Thyroid gland (tissue), 4 donors: ENCODE data around the gene ADCY9.

Experiments used
- POLR2A ChIP-seq, 2 donors: fragments of 450-650 bp; IDR thresholded peaks; one replicate each; pipeline ENCODE4 v1.6.1; 2017; ENCODE audit warnings: antibody characterized with exemption in 2 of 2, mild to moderate bottlenecking in 2 of 2, moderate library complexity in 1 of 2
- TF ChIP-seq, protein P1 (sequence below), 6 experiments: fragments of 200-600 bp in 3 of 6; fragments of 450-650 bp in 3 of 6; sonication (generic) in 3 of 6; IDR thresholded peaks; one replicate each; pipeline ENCODE4 v1.5.1; 2016 to 2019; ENCODE audit warnings: antibody characterized with exemption in 6 of 6, mild to moderate bottlenecking in 2 of 6, inconsistent platforms in 1 of 6, moderate library complexity in 1 of 6

DNA sequence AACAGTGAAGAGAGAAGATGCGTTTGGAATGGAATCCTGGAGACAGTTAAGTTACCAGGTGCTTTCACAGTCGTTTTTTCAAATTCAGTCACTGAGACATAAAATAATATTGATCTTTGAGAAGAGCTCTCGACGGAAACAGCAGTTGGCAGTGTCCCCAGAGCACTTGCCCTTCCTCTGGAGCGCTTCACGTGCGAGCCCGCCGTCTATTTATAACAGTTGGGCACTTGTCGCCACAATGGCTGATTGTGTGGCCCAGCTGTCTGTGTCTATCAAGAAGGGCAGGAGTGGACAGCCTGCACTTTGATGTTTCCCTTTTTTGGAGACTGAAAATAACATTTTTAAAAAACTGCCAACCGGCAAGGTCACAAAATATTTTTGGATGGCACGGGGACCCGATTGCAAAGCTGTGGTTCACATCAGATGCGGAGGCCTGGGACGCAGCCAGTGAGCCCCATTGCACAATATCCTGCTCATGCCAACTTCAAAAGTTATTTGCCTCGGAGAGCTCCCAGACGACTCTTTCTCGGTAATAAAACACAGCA is 62.9 kb downstream of the ADCY9 start:
- TF ChIP-seq, protein P1, sequence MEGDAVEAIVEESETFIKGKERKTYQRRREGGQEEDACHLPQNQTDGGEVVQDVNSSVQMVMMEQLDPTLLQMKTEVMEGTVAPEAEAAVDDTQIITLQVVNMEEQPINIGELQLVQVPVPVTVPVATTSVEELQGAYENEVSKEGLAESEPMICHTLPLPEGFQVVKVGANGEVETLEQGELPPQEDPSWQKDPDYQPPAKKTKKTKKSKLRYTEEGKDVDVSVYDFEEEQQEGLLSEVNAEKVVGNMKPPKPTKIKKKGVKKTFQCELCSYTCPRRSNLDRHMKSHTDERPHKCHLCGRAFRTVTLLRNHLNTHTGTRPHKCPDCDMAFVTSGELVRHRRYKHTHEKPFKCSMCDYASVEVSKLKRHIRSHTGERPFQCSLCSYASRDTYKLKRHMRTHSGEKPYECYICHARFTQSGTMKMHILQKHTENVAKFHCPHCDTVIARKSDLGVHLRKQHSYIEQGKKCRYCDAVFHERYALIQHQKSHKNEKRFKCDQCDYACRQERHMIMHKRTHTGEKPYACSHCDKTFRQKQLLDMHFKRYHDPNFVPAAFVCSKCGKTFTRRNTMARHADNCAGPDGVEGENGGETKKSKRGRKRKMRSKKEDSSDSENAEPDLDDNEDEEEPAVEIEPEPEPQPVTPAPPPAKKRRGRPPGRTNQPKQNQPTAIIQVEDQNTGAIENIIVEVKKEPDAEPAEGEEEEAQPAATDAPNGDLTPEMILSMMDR (IDR thresholded peaks at IDR 0.05), result no peak
- TF ChIP-seq POLR2A (IDR thresholded peaks at IDR 0.05), result peak in 1 of 2 donors; percentile 49
